Measurements from ENCODE around the gene ARHGEF19. TPM values are rescaled to one million over a fixed set of nuclear protein-coding genes. Genes with fewer than 3 reads are reported as not detected.

Gene ARHGEF19
- total RNA-seq, 1 experiment from 2014 or later: 38.5 TPM

DNA sequence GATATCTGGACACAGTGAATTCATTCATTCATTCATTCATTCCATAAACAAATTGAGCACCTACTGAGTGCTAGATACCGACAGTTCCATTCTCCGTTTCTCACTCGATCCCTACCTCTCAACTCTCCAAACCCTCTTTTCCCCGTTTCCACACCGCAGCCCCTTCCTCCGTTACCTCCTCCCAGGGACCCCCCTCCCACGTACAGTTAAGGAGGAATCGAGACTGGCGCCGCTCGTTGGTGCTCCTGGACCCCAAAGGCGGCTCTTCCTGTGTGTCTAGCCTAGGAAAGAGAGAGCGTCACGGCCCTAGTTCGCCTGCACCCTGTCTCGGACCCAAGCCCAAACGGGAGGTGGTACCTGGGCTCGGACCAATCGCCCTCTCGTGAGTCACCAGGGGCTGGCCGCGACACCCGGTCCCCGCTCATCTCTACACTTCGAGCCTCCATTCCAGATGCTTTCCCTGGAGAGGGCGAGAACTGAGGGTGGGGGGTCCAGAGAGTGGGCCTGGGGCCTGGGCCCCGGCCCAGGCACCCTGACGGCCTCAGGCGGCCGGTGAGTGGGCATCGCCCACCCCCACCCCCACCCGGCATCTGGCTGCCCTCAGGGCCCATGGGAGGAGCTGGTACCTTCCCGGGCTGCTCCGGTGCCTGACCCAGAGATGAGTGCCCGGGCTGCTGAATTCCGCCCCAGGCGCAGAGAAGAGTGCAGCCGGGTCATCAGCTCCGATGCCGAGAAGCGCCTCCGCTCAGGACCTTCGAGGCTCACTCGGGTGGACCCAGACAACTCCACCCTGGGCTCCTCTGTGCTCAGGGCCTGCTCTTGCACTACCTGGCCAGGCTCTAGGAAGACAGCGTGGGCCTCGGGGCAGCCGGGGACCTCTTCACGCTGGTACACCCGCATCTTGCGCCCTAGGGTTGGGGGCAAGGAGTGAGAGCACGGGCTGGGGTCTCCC lies 4.9 kb downstream of the ARHGEF19 start:
- TF ChIP-seq, protein P1, sequence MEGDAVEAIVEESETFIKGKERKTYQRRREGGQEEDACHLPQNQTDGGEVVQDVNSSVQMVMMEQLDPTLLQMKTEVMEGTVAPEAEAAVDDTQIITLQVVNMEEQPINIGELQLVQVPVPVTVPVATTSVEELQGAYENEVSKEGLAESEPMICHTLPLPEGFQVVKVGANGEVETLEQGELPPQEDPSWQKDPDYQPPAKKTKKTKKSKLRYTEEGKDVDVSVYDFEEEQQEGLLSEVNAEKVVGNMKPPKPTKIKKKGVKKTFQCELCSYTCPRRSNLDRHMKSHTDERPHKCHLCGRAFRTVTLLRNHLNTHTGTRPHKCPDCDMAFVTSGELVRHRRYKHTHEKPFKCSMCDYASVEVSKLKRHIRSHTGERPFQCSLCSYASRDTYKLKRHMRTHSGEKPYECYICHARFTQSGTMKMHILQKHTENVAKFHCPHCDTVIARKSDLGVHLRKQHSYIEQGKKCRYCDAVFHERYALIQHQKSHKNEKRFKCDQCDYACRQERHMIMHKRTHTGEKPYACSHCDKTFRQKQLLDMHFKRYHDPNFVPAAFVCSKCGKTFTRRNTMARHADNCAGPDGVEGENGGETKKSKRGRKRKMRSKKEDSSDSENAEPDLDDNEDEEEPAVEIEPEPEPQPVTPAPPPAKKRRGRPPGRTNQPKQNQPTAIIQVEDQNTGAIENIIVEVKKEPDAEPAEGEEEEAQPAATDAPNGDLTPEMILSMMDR (conservative IDR thresholded peaks at IDR 0.05): no peak
- no peaks in the 10 kb centered on the region for H3K9me2 ChIP-seq (ENCODE audit: insufficient read depth)
- peak overlapping the region; percentile 67 for H3K4me3 ChIP-seq
- peak overlapping the region; percentile 85 for H3K4me2 ChIP-seq
- no peaks in the 10 kb centered on the region for H4K20me1 ChIP-seq (ENCODE audit: insufficient read depth)
- BruUV-seq (replicated peaks): TSS peak; percentile 84
- no peaks in the 10 kb centered on the region for H3K27me3 ChIP-seq (ENCODE audit: insufficient read depth, low read depth)
- CTCF ChIA-PET: interaction anchor here (0.6 to 0.7 kb wide), 4 partner anchors 16 to 159 kb away, joined by 3 to 6 read pairs (median 5); no protein-coding TSS in a partner anchor
- H3K79me2 ChIP-seq (ENCODE audit: low read depth): peaks cover 3% of the 10 kb centered on the region; the same call in 1 of the 2 replicates
- H3K4me1 ChIP-seq (replicated peaks; ENCODE audit: insufficient read depth): peaks cover 23% of the 10 kb centered on the region
- H3K27ac ChIP-seq: peak overlapping the region; percentile 83
- no peaks in the 10 kb centered on the region for H3K9me3 ChIP-seq (ENCODE audit: insufficient read depth, low read depth)
- no peak for DNase-seq
- peak overlapping the region; percentile 82 for H2AFZ ChIP-seq
- no peaks in the 10 kb centered on the region for H3K36me3 ChIP-seq (ENCODE audit: low read depth)
- POLR2A ChIA-PET (ENCODE audit: unreplicated experiment): interaction anchor here (0.5 to 0.8 kb wide), 4 partner anchors 9 to 35 kb away, joined by 7 to 22 read pairs (median 15); no protein-coding TSS in a partner anchor
- peaks cover 5% of the 10 kb centered on the region; the same call in 1 of the 2 replicates for H3F3A ChIP-seq (ENCODE audit: insufficient read depth, low read depth)
- intact Hi-C loops (cut with micrococcal nuclease; ENCODE audit: unreplicated experiment): loop anchor here (1.0 to 2.0 kb wide), 3 partner anchors 10 to 29 kb away; partner anchors contain the start of gene CPLANE2

DNA sequence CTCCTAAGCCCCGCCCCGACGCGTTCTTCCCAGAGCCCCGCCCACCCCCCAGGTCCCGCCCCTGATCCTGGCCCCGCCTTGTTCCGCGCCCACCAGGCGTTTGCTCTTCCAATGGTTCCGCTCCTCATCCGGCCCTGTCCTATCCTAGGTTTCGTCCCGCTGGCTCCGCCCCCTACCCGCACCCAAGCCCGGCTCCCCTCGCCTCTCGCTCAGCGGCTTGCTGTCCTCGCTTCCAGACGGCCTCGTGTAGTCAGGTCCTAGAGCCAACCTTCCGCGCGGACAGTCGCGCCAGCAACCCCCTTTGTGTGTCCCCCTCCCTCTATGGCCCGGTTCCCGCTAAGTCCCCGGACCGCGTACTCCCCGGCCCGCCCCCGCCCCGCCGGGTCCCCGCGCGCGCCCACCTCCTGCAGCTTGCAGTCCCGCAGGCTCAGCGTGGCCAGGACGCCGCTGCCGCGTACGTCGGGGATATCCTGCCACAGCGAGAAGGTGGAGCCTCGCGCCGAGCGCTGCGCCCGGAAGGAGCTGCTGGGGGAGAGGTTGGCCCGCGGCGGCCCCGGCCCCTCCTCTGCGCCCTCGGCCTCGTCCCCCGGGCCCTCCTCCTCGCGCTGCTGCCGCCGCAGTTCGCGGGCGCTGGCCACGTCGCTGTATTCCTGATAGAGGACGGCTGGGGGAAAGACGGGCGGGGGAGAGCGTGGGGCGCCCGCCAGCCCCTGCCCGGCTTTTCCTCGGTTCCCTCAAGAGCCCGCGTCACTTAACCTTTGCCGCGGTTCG lies 5.7 kb downstream of the ARHGEF19 start:
- H3K9me3 ChIP-seq (ENCODE audit: insufficient read depth, low read depth): no peaks in the 10 kb centered on the region
- TF ChIP-seq, protein P1 (conservative IDR thresholded peaks at IDR 0.05): no peak
- TF ChIP-seq EZH2 (IDR thresholded peaks at IDR 0.05; ENCODE audit: low read depth): no peak
- DNase-seq: peak; percentile 89 to 97
- peak overlapping the region; percentile 82 for H2AFZ ChIP-seq
- no peaks in the 10 kb centered on the region for H4K20me1 ChIP-seq (ENCODE audit: insufficient read depth)
- no TSS peak for BruUV-seq (replicated peaks)
- ChIA-PET CTCF (interaction anchor here (0.6 to 0.7 kb wide), 3 partner anchors 15 to 160 kb away, joined by 3 to 6 read pairs (median 4); no protein-coding TSS in a partner anchor), POLR2A (ENCODE audit: unreplicated experiment) (interaction anchor here (0.5 to 0.8 kb wide), 6 partner anchors 9 to 36 kb away, joined by 3 to 22 read pairs (median 10); no protein-coding TSS in a partner anchor)
- peaks cover 3% of the 10 kb centered on the region; the same call in 1 of the 2 replicates for H3K79me2 ChIP-seq (ENCODE audit: low read depth)
- H3K4me3 ChIP-seq: peak overlapping the region; percentile 67
- no peaks in the 10 kb centered on the region for H3K27me3 ChIP-seq (ENCODE audit: insufficient read depth, low read depth)
- no peaks in the 10 kb centered on the region for H3K9me2 ChIP-seq (ENCODE audit: insufficient read depth)
- H3K27ac ChIP-seq: peak overlapping the region; percentile 83
- intact Hi-C loops (cut with micrococcal nuclease; ENCODE audit: unreplicated experiment): loop anchor here (1.0 to 2.0 kb wide), 3 partner anchors 11 to 30 kb away; partner anchors contain the start of gene CPLANE2
- peaks cover 5% of the 10 kb centered on the region; the same call in 1 of the 2 replicates for H3F3A ChIP-seq (ENCODE audit: insufficient read depth, low read depth)
- peak overlapping the region; percentile 85 for H3K4me2 ChIP-seq
- peaks cover 16% of the 10 kb centered on the region for H3K4me1 ChIP-seq (replicated peaks; ENCODE audit: insufficient read depth)
- H3K36me3 ChIP-seq (ENCODE audit: low read depth): no peaks in the 10 kb centered on the region
